GM12873 (cell line): ENCODE results near the gene CD14.

Source experiments
- TF ChIP-seq, protein P1 (sequence below): IDR thresholded peaks from 2 replicates; pipeline ENCODE4 v1.5.1; 2012; ENCODE audit warnings: low read depth, mild to moderate bottlenecking, moderate library complexity, low read length, control low read depth; ENCODE audit not compliant: insufficient read depth; ENCODE audit errors: missing control alignments

CD14 gene

DNA sequence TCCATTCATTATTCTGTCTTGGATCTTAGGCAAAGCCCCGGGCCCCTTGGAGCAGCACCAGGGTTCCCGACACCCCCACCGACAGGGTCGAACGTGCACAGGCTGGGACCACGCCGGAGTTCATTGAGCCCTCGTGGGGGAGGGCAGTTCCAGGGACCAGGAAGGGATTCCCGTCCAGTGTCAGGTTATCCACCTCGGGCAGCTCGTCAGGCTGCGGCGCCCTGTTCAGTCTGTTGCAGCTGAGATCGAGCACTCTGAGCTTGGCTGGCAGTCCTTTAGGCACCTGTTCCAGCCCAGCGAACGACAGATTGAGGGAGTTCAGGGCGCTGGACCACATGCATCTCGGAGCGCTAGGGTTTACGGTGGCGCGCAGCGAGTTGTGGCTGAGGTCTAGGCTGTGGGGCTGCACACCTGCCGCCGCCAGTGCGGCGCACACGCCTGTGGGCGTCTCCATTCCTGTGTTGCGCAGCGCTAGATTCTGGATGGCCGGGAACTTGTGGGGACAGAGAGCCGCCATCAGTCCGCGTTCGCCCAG lies 1.1 kb downstream of the CD14 start:
- TF ChIP-seq, protein P1, sequence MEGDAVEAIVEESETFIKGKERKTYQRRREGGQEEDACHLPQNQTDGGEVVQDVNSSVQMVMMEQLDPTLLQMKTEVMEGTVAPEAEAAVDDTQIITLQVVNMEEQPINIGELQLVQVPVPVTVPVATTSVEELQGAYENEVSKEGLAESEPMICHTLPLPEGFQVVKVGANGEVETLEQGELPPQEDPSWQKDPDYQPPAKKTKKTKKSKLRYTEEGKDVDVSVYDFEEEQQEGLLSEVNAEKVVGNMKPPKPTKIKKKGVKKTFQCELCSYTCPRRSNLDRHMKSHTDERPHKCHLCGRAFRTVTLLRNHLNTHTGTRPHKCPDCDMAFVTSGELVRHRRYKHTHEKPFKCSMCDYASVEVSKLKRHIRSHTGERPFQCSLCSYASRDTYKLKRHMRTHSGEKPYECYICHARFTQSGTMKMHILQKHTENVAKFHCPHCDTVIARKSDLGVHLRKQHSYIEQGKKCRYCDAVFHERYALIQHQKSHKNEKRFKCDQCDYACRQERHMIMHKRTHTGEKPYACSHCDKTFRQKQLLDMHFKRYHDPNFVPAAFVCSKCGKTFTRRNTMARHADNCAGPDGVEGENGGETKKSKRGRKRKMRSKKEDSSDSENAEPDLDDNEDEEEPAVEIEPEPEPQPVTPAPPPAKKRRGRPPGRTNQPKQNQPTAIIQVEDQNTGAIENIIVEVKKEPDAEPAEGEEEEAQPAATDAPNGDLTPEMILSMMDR = no peak

DNA sequence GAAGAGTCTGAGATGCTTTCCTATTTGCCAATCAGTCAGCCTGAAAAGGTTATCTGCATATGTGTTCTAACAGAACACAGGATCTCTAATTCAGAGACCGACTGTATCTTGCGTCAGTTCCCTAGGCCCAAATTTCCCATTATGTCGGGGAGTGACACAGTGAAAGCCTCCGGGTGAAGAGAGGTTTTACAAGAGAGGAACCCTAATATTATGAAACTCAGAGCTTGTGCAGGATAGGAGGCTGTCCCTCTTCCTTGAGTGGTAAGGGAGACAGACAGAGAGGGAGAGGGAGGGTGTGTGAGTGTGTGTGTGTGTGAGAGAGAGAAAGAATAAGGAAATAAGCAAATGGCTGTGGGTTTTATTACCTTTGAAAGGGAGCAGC lies 1.9 kb downstream of the CD14 start:
- TF ChIP-seq, protein P1 = no peak

DNA sequence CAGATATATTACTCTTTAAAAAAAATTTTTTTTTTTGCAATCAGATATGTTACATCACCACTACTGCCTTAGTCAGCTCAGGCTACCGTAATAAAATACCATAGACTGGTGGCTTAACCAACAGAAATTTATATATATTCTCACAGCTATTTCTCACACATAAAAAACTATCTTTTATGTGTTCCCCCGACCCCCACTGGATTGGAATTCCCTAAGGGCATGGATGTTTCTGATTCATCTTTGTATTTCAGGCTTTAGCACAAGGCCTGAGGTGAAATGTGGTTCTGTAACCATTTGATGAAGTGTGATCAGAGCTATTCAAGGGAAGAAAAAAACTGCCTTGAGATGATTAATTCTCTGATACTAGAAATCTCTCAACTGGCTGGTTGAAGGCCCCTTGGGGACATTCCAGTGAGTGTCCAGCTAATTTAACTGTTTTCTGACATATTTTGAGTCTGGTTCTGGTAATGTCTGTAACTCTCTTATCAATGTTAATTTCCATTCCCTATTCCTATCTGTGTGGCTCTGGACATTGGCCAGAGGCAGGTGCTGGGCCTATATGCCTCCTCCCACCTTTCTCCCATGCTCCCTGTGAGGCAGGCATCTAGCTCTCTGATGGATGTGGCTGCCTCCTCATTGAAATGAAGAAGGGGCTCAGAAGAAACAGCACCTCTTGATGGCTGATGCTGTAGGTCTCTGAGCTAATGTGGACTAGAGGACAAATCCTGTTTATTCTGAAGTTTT lies 2.5 kb downstream of the CD14 start:
- TF ChIP-seq, protein P1 = no peak

DNA sequence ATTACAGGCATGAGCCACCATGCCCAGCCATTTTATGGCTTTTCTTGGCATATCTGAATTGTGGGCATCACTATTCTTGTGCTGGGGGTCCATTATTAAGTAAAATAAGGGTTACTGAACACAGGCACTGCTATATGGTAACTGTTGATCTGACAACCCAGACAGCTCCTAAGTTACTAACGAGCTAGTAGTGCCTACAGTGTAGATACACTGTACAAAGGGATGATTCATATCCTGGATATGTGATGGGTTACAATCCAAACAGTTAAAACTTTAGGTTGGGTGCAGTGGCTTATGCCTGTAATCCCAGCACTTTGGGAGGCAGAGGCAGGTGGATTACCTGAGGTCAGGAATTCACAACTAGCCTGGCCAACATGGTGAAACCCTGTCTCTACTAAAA lies 4.3 kb downstream of the CD14 start:
- TF ChIP-seq, protein P1 = no peak

DNA sequence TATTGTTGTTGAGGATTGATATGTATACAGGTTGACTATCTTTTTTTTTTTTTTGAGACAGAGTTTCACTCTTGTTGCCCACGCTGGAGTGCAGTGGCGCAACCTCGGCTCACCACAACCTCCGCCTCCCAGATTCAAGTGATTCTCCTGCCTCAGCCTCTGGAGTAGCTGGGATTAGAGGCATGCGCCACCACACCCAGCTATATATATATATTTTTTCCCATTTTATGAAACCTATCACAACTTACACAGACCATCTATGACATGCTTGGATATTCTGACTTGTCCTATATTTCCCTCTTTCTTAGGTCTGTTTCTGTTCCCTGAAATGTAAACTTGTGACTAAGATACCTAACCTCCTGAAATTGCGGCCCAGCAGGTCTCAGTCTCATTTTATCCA lies 5.0 kb downstream of the CD14 start:
- TF ChIP-seq, protein P1 = no peak

DNA sequence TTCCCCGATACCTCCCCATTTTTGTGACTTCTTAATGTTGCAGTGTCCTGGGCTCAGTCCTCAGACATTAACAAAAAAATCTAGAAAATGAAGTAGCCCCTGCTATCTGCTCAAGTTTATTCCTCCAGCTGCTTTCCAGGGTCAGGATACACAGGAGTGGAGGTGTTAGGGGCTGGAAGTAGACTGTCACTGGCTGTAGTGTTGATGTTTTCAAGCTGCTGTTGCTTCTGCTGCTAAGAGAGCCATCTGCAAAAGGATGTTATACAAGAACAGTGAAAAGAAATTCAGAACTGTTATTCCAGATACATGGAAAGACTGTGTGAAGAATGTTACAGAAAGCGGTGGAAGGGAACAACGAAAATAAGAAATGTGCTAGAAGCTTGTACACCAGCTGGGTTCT lies 10.7 kb downstream of the CD14 start:
- TF ChIP-seq, protein P1 = no peak

DNA sequence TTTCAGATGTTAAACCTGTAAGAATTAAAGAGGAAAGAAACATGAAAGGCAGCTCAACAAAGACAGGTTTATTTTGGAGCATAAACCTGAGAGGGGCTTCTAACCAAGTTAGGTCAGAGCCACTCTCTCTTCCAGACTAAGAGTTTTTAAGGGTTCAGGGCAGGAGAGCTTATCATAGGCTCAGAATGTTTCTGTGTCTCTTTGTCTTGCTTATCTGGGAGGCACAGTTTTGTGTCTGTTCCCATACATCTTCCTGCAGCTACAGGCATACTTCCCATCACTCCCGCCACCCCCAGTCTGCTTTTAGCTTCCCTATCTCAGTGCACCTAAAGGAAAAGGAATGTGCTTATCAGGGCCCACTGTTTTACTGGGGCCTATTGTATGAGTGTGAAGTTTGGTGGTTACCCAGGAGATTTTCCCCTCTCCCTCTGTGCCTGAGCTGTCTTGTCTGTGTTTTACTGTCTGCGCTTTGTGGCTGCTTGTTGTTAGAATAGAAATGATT lies 21.9 kb downstream of the CD14 start:
- TF ChIP-seq, protein P1 = no peak
